NOMO-1 treated with DMSO at 0.1 percent for 48 hours (cell line): ENCODE data around the gene CIZ1.
A peak's percentile ranks its signal among the peaks of the same experiment; 100 is the strongest.

Source experiments
- DNase-seq: peaks from one replicate; lab custom pipeline; 2025; ENCODE audit not compliant: unreplicated experiment; lab: John Stamatoyannopoulos, UW

CIZ1 gene

DNA sequence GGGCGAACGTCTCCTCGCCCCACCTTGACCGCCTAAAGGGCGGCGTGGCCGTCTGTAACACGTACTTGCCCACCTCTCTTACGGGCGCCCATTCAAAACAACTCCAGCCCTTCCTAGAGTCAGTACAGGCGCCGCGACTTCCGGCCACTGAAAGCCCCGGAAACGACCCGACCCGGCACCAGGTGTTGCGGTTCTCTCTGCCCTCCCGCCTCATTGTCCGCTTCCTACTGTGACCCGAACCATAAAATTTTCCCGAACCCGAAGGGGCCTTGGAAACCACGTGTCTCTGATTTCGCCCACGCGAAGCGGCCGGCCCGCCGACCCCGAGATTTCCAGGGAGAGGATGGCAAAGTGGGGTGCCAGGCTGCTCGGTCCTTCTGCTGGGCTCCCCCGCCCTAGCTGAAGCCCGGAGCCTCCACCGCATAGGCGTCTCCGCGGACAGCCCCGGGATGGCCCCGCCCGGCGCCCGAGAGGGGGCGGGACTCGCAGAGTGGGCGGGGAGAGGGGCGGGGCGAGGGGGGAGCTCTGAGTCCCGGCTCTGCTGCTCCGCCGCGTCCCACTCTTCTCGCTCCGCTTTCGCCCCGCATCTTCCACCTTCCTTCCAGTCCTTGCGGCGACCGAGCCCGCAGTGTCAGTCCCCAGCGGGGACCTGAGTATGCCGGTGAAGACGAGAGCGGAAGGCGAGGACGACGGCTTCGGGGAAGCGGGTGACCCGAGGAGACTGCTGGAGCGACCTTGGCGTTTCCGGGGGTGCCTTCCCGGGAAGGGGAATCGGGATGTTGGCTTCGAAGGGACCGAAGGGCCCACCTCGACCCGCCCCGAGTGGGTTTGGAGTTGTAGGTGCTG, 63.2 kb downstream of the CIZ1 start:
- DNase-seq = peak; percentile 85

DNA sequence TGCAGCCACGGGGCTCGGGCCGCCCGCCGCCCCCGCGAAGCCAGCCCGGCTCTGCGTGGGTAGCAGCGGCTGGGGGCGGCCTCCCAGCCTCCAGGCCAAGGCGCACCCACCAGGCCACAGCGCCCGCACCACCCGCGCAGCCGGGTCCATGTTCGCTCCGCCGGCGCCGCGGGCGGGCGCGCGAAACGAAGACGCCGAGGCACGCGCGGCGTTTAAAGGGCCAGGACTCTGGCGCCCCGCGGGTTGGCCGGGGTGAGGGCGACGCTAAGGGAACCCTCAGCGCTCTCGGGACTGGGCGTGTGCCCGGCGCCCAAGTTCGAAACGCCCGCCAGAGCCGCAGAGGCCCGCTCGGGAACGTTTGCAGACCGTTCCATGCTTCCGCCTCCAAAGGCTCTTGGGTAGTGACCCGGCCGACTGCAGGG, 63.8 kb downstream of the CIZ1 start, which contains the start of gene PTGES2:
TSS of gene PTGES2 (minus strand) at position 162 of the 422 bp plus-strand sequence. CDS start at position 150, 12 bp downstream.
- DNase-seq = peak; percentile 73

DNA sequence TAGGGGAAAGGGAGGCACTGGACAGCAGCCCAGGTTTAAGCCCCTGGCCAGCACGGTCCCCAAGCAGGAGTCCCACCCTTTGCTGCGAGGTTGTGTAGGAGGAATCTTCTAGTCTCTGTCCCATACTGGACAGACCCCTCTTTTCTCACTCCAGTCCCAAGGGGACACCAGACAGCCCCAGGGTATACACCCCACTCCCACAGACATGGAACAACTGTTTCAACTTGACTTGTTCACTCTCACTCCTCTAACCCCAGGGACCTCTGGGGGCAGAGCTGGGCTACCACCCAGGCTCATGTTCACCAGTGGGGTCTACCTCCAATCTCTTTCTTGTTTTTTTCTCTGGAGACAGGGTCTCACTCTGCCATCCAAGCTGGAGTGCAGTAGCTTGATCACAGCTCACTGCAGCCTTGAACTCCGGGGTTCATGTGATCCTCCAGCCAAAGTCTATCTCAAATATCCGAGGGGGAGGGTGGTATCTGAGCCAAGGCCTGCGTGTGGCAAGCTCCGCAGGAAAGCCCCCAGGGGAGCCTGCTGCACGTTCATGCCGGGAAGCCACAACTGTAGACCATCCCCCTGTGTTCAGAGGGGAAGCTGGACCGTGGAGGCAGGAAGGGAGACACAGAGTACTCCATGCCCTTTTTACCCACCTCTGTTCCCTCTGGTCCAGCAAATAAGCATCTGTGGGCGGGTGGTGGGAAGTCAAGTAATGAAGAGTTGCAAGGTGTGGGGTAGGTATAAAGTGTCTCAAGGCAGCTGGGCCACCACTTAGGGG, 65.6 kb downstream of the CIZ1 start:
- no peak for DNase-seq

- peak; percentile 53 for DNase-seq
These were observed 66.3 kb downstream of the CIZ1 start for GRCh38 chr9:128124873-128125579.

- no peak for DNase-seq
These were observed 66.9 kb downstream of the CIZ1 start for GRCh38 chr9:128124451-128124850.

DNA sequence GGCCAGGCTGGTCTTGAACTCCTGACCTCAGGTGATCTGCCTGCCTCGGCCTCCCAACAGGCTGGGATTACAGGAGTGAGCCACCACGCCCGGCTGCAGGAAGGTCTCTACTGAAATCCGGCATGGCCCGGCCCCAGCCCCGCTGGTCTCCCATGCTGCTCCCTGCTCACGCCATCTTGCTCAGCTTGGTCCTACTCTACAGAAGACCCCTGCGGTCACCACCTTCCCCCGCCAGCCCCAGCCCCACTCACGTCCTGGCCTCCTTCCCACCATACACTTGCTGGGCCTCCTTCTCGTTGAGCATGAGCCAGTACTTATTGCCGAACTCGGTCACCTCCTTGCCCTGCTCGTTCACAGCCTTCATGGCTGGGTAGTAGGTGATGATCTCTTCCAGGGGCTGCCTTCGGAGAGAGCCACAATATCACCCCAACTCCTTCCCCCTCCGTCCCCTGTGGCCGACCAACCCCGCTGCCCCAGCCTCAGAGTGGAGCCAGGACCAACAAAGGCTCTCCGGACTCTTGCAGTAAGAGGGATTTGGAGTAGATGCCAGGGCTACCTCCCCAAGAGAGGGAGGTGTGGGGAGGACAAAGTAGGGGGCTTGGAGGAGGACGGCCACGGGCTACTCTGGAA, 67.8 kb downstream of the CIZ1 start:
- DNase-seq = no peak

GRCh38 chr9:128122809-128123175, 68.6 kb downstream of the CIZ1 start:
- no peak for DNase-seq

- no peak for DNase-seq
These were observed 69.2 kb downstream of the CIZ1 start for GRCh38 chr9:128121924-128122808.

DNA sequence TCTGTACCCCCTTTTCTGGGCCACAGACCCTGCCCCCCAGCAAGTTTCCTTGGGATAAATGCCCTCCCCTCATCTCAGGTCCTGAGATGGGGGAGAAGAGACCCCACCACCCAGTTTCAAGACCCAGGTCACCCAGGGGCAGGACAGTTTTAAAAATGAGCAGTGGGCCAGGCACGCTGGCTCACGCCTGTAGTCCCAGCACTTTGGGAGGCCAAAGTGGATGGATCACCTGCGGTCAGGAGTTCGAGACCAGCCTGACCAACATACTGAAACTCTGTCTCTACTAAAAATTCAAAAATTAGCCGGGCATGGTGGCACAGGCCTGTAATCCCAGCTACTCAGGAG, 69.9 kb downstream of the CIZ1 start:
- no peak for DNase-seq

GRCh38 chr9:128120741-128121465, 70.5 kb downstream of the CIZ1 start:
- no peak for DNase-seq

DNA sequence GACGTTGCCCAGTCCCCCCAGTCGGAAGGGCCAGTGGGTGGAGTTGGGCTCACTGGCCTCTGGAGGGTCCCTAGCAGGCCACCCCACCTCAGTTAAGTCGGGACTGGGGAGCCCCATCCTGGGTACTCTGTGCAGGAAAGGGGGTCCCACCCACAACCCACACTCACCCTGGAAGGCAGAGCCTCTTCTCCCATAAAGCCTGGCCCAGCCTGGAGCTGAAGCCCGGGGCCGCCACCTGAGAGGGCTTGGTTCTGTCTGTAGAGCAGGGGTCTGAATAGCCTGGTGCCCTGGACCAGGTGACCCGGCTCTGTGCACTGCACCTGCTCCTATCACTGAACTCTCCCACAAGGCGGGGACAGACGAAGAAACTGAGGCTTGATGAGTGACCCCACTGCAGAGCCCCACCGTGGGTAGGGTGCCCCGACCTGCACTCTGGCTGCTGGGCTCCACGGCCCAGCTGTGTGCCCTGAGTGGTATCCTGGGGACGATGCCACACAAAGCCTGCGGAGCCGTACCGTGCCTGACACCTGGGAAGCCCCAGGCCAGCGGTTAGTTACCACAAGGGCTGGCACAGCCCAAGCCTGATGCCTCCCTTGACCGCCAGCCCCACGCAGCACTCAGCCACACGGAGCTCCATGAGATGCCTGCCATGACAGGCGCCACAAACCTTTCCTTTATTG, 71.2 kb downstream of the CIZ1 start:
- no peak for DNase-seq

GRCh38 chr9:128118971-128119665, 72.3 kb downstream of the CIZ1 start:
- DNase-seq = no peak

- DNase-seq = no peak
These were observed 72.9 kb downstream of the CIZ1 start for GRCh38 chr9:128118472-128118857.

DNA sequence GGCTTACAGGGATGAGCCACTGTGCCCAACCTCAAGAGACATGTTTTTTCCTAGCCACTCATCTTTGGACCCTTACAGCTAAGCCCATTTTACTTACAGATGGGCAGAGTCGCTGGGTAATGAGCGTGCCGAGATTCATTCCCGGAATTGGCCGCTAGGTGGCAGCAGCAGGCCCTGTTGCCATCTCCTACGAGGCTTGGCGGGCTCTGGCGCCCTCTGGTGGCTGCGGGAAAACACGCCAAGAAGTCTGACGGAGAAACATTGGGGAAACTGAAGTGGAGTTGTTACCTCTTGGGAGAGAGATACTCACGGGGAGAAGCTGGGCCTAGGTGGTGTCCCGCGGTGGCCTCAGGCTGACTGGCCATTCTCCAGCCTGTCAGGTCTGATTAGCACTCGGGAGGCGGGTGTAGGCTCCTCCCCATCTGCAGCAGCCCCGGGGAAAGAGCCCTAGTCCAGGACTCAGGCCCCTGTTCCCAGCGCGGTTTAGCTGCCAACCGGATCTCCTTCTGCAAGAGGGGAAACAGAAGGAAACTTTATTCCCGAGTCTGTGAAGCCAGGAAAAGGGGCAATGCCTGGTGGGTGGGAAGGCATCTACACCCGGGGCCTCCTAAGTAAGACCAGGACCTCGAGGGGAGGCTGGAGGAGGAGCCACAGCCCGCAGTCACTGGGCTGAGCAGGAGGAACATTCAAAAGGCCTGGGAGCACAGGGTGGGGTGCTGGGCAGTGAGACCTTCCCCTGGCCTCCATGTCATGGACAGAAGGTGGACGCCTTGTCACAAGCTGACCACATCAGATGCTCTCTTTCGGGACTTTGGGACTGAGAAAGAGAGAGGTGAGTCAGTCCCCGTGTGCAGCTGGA, 73.5 kb downstream of the CIZ1 start:
- peak; percentile 73 for DNase-seq

GRCh38 chr9:128116104-128117083, 75.0 kb downstream of the CIZ1 start:
- DNase-seq = no peak
